HG03378 (cell line): ENCODE measurements around the gene PREP.

Source experiments
- ATAC-seq: cut with Tn5 transposase; IDR thresholded peaks from one replicate; pipeline ENCODE4 v1.9.1; 2021; ENCODE audit warnings: mild to moderate bottlenecking, moderate library complexity; ENCODE audit not compliant: unreplicated experiment

PREP gene

GRCh38 chr6:105398859-105399258 is 4.0 kb downstream of the PREP start:
- ATAC-seq = no peak

- no peak for ATAC-seq
Observed at GRCh38 chr6:105397987-105398386, 4.9 kb downstream of the PREP start.

- ATAC-seq = no peak
Observed at GRCh38 chr6:105391705-105392104, 11.2 kb downstream of the PREP start.

- ATAC-seq = no peak
Observed at GRCh38 chr6:105389543-105389942, 13.3 kb downstream of the PREP start.

- no peak for ATAC-seq
Observed at GRCh38 chr6:105388392-105388791, 14.5 kb downstream of the PREP start.

- no peak for ATAC-seq
Observed at GRCh38 chr6:105384004-105384403, 18.9 kb downstream of the PREP start.

GRCh38 chr6:105382958-105383357 is 19.9 kb downstream of the PREP start:
- ATAC-seq = no peak

GRCh38 chr6:105382496-105382895 is 20.4 kb downstream of the PREP start:
- ATAC-seq = no peak

- no peak for ATAC-seq
Observed at GRCh38 chr6:105380634-105381033, 22.2 kb downstream of the PREP start.

- no peak for ATAC-seq
Observed at GRCh38 chr6:105375797-105376196, 27.1 kb downstream of the PREP start.

GRCh38 chr6:105374010-105374420 is 28.9 kb downstream of the PREP start:
- ATAC-seq = no peak

GRCh38 chr6:105373481-105373880 is 29.4 kb downstream of the PREP start:
- no peak for ATAC-seq

GRCh38 chr6:105372849-105373182 is 30.1 kb downstream of the PREP start:
- no peak for ATAC-seq

GRCh38 chr6:105372142-105372848 is 30.6 kb downstream of the PREP start:
- no peak for ATAC-seq

- no peak for ATAC-seq
Observed at GRCh38 chr6:105370351-105370750, 32.5 kb downstream of the PREP start.

- no peak for ATAC-seq
Observed at GRCh38 chr6:105369145-105369544, 33.7 kb downstream of the PREP start.

- ATAC-seq = no peak
Observed at GRCh38 chr6:105364243-105364642, 38.6 kb downstream of the PREP start.

GRCh38 chr6:105363100-105363754 is 39.7 kb downstream of the PREP start:
- ATAC-seq = no peak

- ATAC-seq = no peak
Observed at GRCh38 chr6:105359419-105360370, 43.2 kb downstream of the PREP start.

GRCh38 chr6:105357165-105357564 is 45.7 kb downstream of the PREP start:
- ATAC-seq = no peak

- no peak for ATAC-seq
Observed at GRCh38 chr6:105352037-105352617, 50.8 kb downstream of the PREP start.
